Neutrophil (primary cell): Measurements from ENCODE around the gene XYLT1.
A peak's percentile ranks its signal among the peaks of the same experiment; 100 is the strongest.

Experiments
- H3K27ac ChIP-seq: fragments of 200-600 bp; sonication (generic); 2 replicates; pipeline ENCODE4 v1.5.1; 2016; ENCODE audit warnings: mild to moderate bottlenecking, moderate library complexity
- H3K27me3 ChIP-seq: fragments of 200-600 bp; sonication (generic); 2 replicates; pipeline ENCODE4 v1.6.0; 2016; ENCODE audit warnings: mild to moderate bottlenecking
- H3K36me3 ChIP-seq: fragments of 200-600 bp; sonication (generic); 2 replicates; pipeline ENCODE4 v1.5.1; 2017
- H3K4me1 ChIP-seq, 2 experiments: fragments of 200-600 bp in 1 of 2; sonication (generic) in 1 of 2; 1 replicate in 1 of 2; 2 replicates in 1 of 2; pipeline versions ENCODE4 v1.5.1 to v1.6.1; 2013 to 2016; ENCODE audit warnings: low read depth in 1 of 2, low read length in 1 of 2, mild to moderate bottlenecking in 1 of 2, moderate library complexity in 1 of 2; ENCODE audit not compliant: control insufficient read depth in 1 of 2, insufficient read depth in 1 of 2
- H3K4me3 ChIP-seq, 2 experiments: fragments of 200-600 bp in 1 of 2; sonication (generic) in 1 of 2; 1 replicate in 1 of 2; 2 replicates in 1 of 2; pipeline ENCODE4 v1.5.1; 2013 to 2016; ENCODE audit warnings: low read depth in 1 of 2, low read length in 1 of 2, mild to moderate bottlenecking in 1 of 2, moderate library complexity in 1 of 2
- H3K9me3 ChIP-seq: fragments of 200-600 bp; sonication (generic); 2 replicates; pipeline ENCODE4 v1.5.1; 2016
- CTCF ChIP-seq: fragments of 200-600 bp; sonication (generic); IDR thresholded peaks from 2 replicates; pipeline ENCODE4 v1.5.1; 2016; ENCODE audit warnings: antibody characterized with exemption

XYLT1 gene

GRCh38 chr16:17299790-17300189, 171.0 kb downstream of the XYLT1 start:
- peaks cover 34 to 36% of the 10 kb centered on the region in 2 experiments for H3K4me1 ChIP-seq
- H3K27me3 ChIP-seq: no peaks in the 10 kb centered on the region
- H3K27ac ChIP-seq: no peak overlapping the region
- TF ChIP-seq CTCF: no peak
- H3K4me3 ChIP-seq: no peak overlapping the region
- no peaks in the 10 kb centered on the region for H3K9me3 ChIP-seq
- H3K36me3 ChIP-seq: no peaks in the 10 kb centered on the region

GRCh38 chr16:17298238-17298637, 172.5 kb downstream of the XYLT1 start:
- no peak for TF ChIP-seq CTCF
- Histone ChIP-seq H3K27me3 (no peaks in the 10 kb centered on the region), H3K27ac (no peak overlapping the region), H3K36me3 (no peaks in the 10 kb centered on the region), H3K4me3 (no peak overlapping the region), H3K4me1 (peaks cover 44 to 48% of the 10 kb centered on the region in 2 experiments), H3K9me3 (no peaks in the 10 kb centered on the region)

- Histone ChIP-seq H3K27ac (peak overlapping the region; percentile 77), H3K4me3 (no peak overlapping the region), H3K36me3 (no peaks in the 10 kb centered on the region), H3K4me1 (peaks cover 34 to 36% of the 10 kb centered on the region in 2 experiments), H3K9me3 (no peaks in the 10 kb centered on the region), H3K27me3 (no peaks in the 10 kb centered on the region)
- no peak for TF ChIP-seq CTCF
These were observed 174.3 kb downstream of the XYLT1 start for GRCh38 chr16:17296431-17296830.

- H3K27me3 ChIP-seq: no peaks in the 10 kb centered on the region
- H3K36me3 ChIP-seq: no peaks in the 10 kb centered on the region
- peaks cover 30 to 32% of the 10 kb centered on the region in 2 experiments for H3K4me1 ChIP-seq
- H3K9me3 ChIP-seq: no peaks in the 10 kb centered on the region
- peak overlapping the region; percentile 77 for H3K27ac ChIP-seq
- no peak for TF ChIP-seq CTCF
- H3K4me3 ChIP-seq: no peak overlapping the region
These were observed 174.8 kb downstream of the XYLT1 start for GRCh38 chr16:17295948-17296347.

- H3K9me3 ChIP-seq: no peaks in the 10 kb centered on the region
- H3K4me3 ChIP-seq: peak overlapping the region in 1 of 2 experiments; percentile 7
- peaks cover 30 to 32% of the 10 kb centered on the region in 2 experiments for H3K4me1 ChIP-seq
- no peaks in the 10 kb centered on the region for H3K36me3 ChIP-seq
- no peak for TF ChIP-seq CTCF
- H3K27ac ChIP-seq: peak overlapping the region; percentile 77
- no peaks in the 10 kb centered on the region for H3K27me3 ChIP-seq
These were observed 175.9 kb downstream of the XYLT1 start for GRCh38 chr16:17294856-17295255.
